GM12878 (cell line): Measurements from ENCODE around the gene PTK6.

ENCODE experiments used
- CTCF ChIP-seq, 3 experiments: IDR thresholded peaks in 2 of 3; conservative IDR thresholded peaks in 1 of 3; 2 replicates each; pipeline ENCODE4 v1.5.1; 2011; ENCODE audit warnings: low read depth in 3 of 3, low read length in 3 of 3, mild to moderate bottlenecking in 3 of 3, control low read depth in 2 of 3, moderate library complexity in 2 of 3, inconsistent platforms in 1 of 3, mixed read lengths in 1 of 3; ENCODE audit not compliant: control insufficient read depth in 2 of 3, insufficient read depth in 1 of 3; ENCODE audit errors: extremely low read depth in 1 of 3
- NFIC ChIP-seq: IDR thresholded peaks from 2 replicates; pipeline ENCODE4 v1.6.1; 2012; ENCODE audit warnings: low read depth, mild to moderate bottlenecking, inconsistent platforms, low read length, moderate library complexity
- RCOR1 ChIP-seq: conservative IDR thresholded peaks from 2 replicates; pipeline ENCODE4 v1.6.1; 2012; ENCODE audit warnings: low read depth, low read length, improper control_type of control experiment
- ZNF274 ChIP-seq: IDR thresholded peaks from one replicate; pipeline ENCODE4 v1.8.0; 2011; ENCODE audit not compliant: insufficient read length, insufficient read depth

DNA sequence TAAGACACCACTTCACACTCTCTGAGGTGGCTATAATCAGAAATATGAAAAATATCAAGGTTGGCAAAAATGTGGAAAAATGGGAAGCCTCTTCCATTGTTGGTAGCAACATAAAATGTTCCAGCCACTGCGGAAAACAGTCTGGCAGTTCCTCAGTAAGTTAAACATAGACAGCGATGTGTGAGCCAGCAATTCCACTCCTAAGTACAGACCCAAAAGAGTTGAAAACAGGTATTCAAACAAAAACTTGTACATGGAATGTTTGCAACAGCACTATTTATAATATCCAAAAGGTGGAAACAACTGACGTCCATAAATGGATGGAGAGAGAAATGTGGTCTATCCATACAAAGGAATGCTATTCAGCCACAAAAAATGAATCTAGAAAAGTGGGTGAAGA is 24.0 kb downstream of the PTK6 start:
- TF ChIP-seq ZNF274 (no peak), NFIC (no peak), CTCF (IDR thresholded peaks at IDR 0.05 in 2 of 3, conservative IDR thresholded peaks at IDR 0.05 in 1 of 3; ENCODE audit: control insufficient read depth in 2 of 3, extremely low read depth in 1 of 3, insufficient read depth in 1 of 3, low read depth in 3 of 3, low read length in 3 of 3) (no peak), RCOR1 (no peak)
